ENCODE measurements around the gene CHTF8.

The CHTF8 gene

DNA sequence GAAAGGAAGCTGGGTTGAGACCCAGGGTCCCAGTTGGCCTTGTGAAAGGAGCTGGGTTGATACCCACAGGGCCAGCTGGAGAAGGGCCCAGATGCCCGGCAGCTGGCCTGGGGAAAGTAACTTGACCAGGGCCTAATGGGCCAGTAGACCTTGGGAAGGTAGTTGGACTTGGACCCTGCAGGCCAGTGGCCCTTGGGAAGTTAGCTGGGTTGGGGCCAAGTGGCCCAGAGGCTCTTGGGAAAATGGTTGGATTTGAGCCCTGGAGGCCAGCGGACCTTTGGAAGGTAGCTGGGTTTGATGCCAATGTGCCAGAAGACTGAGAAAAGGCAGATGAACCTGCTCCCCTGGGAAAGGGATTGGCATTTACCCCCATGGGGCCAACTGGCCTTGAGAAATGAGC lies 13.4 kb downstream of the CHTF8 start:
- H3K4me2 ChIP-seq (ENCODE audit: low read depth, low read length, poor library complexity, severe bottlenecking), result no peak overlapping the region
- H4K20me1 ChIP-seq (ENCODE audit: insufficient read depth, low read length, poor library complexity, severe bottlenecking), result peaks cover 5% of the 10 kb centered on the region
- peaks cover 44% of the 10 kb centered on the region; the same call in 1 of the 2 replicates for H3K36me3 ChIP-seq (ENCODE audit: insufficient read depth, low read length)
- H3K27me3 ChIP-seq (ENCODE audit: insufficient read depth, low read length, poor library complexity, severe bottlenecking), result no peaks in the 10 kb centered on the region
- H3K4me1 ChIP-seq (ENCODE audit: insufficient read depth, low read length, poor library complexity, severe bottlenecking), result no peaks in the 10 kb centered on the region
- no peak overlapping the region for H3K4me3 ChIP-seq (ENCODE audit: low read length, poor library complexity, severe bottlenecking)
- TF ChIP-seq, protein P1, sequence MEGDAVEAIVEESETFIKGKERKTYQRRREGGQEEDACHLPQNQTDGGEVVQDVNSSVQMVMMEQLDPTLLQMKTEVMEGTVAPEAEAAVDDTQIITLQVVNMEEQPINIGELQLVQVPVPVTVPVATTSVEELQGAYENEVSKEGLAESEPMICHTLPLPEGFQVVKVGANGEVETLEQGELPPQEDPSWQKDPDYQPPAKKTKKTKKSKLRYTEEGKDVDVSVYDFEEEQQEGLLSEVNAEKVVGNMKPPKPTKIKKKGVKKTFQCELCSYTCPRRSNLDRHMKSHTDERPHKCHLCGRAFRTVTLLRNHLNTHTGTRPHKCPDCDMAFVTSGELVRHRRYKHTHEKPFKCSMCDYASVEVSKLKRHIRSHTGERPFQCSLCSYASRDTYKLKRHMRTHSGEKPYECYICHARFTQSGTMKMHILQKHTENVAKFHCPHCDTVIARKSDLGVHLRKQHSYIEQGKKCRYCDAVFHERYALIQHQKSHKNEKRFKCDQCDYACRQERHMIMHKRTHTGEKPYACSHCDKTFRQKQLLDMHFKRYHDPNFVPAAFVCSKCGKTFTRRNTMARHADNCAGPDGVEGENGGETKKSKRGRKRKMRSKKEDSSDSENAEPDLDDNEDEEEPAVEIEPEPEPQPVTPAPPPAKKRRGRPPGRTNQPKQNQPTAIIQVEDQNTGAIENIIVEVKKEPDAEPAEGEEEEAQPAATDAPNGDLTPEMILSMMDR (conservative IDR thresholded peaks at IDR 0.05; ENCODE audit: low read length), result no peak
- TF ChIP-seq EZH2phosphoT487 (IDR thresholded peaks at IDR 0.05; ENCODE audit: borderline replicate concordance), result no peak
- no peaks in the 10 kb centered on the region for H3K9me2 ChIP-seq (replicated peaks; ENCODE audit: low read depth, low read length)
- H2AFZ ChIP-seq (ENCODE audit: low read length), result no peak overlapping the region
- no peaks in the 10 kb centered on the region for H3K9me3 ChIP-seq (ENCODE audit: insufficient read depth, low read depth, low read length)
- no peaks in the 10 kb centered on the region for H3K79me2 ChIP-seq (ENCODE audit: insufficient read depth, low read length)
- H3K9ac ChIP-seq (ENCODE audit: low read depth, low read length, poor library complexity, severe bottlenecking), result no peak overlapping the region
- no peaks in the 10 kb centered on the region for H3F3A ChIP-seq (ENCODE audit: low read depth)

GRCh38 chr16:69118468-69118867 lies 13.9 kb downstream of the CHTF8 start:
- Histone ChIP-seq H3K4me3 (ENCODE audit: low read length, poor library complexity, severe bottlenecking) (no peak overlapping the region), H3F3A (ENCODE audit: low read depth) (no peaks in the 10 kb centered on the region), H3K9me3 (ENCODE audit: insufficient read depth, low read depth, low read length) (no peaks in the 10 kb centered on the region), H2AFZ (ENCODE audit: low read length) (no peak overlapping the region), H3K36me3 (ENCODE audit: insufficient read depth, low read length) (peaks cover 44% of the 10 kb centered on the region; the same call in 1 of the 2 replicates), H3K79me2 (ENCODE audit: insufficient read depth, low read length) (no peaks in the 10 kb centered on the region), H3K9ac (ENCODE audit: low read depth, low read length, poor library complexity, severe bottlenecking) (no peak overlapping the region), H4K20me1 (ENCODE audit: insufficient read depth, low read length, poor library complexity, severe bottlenecking) (peaks cover 1% of the 10 kb centered on the region), H3K27me3 (ENCODE audit: insufficient read depth, low read length, poor library complexity, severe bottlenecking) (no peaks in the 10 kb centered on the region), H3K4me1 (ENCODE audit: insufficient read depth, low read length, poor library complexity, severe bottlenecking) (no peaks in the 10 kb centered on the region), H3K9me2 (replicated peaks; ENCODE audit: low read depth, low read length) (no peaks in the 10 kb centered on the region), H3K4me2 (ENCODE audit: low read depth, low read length, poor library complexity, severe bottlenecking) (no peak overlapping the region)
- TF ChIP-seq, protein P1 (conservative IDR thresholded peaks at IDR 0.05; ENCODE audit: low read length), result no peak

- Histone ChIP-seq H3K4me2 (ENCODE audit: low read depth, low read length, poor library complexity, severe bottlenecking) (no peak overlapping the region), H3K27me3 (ENCODE audit: insufficient read depth, low read length, poor library complexity, severe bottlenecking) (no peaks in the 10 kb centered on the region), H3K9me2 (replicated peaks; ENCODE audit: low read depth, low read length) (no peaks in the 10 kb centered on the region), H3K4me3 (ENCODE audit: low read length, poor library complexity, severe bottlenecking) (no peak overlapping the region), H2AFZ (ENCODE audit: low read length) (no peak overlapping the region), H3K9ac (ENCODE audit: low read depth, low read length, poor library complexity, severe bottlenecking) (no peak overlapping the region), H3F3A (ENCODE audit: low read depth) (no peaks in the 10 kb centered on the region), H3K4me1 (ENCODE audit: insufficient read depth, low read length, poor library complexity, severe bottlenecking) (no peaks in the 10 kb centered on the region), H3K79me2 (ENCODE audit: insufficient read depth, low read length) (no peaks in the 10 kb centered on the region), H4K20me1 (ENCODE audit: insufficient read depth, low read length, poor library complexity, severe bottlenecking) (no peaks in the 10 kb centered on the region), H3K9me3 (ENCODE audit: insufficient read depth, low read depth, low read length) (no peaks in the 10 kb centered on the region), H3K36me3 (ENCODE audit: insufficient read depth, low read length) (peaks cover 44% of the 10 kb centered on the region; the same call in 1 of the 2 replicates)
- no peak for TF ChIP-seq EZH2phosphoT487 (IDR thresholded peaks at IDR 0.05; ENCODE audit: borderline replicate concordance)
- TF ChIP-seq, protein P1 (conservative IDR thresholded peaks at IDR 0.05; ENCODE audit: low read length), result no peak
Observed at GRCh38 chr16:69116906-69117305, 15.5 kb downstream of the CHTF8 start.

Data from Loucy (cell line).